ENCODE results near the gene UPK2. TPM values are rescaled to one million over a fixed set of nuclear protein-coding genes. Genes with fewer than 3 reads are reported as not detected.

Gene UPK2
- total and polyA plus RNA-seq, 2 of the 13 experiments (the other 11 are each of a cell fraction or from before 2014, with no cell fraction given), result not detected

GRCh38 chr11:118910309-118911112 lies 45.6 kb upstream of the UPK2 start (continued):
- TF ChIP-seq ELF4 (CRISPR knock-in tag; IDR thresholded peaks at IDR 0.05; ENCODE audit: borderline replicate concordance) (no peak), SP140L (CRISPR knock-in tag; IDR thresholded peaks at IDR 0.05; ENCODE audit: borderline replicate concordance) (no peak), ELF1 (CRISPR knock-in tag; IDR thresholded peaks at IDR 0.05) (no peak), ZNF570 (CRISPR knock-in tag; IDR thresholded peaks at IDR 0.05; ENCODE audit: borderline replicate concordance) (no peak), ZNF577 (CRISPR knock-in tag; IDR thresholded peaks at IDR 0.05; ENCODE audit: borderline replicate concordance, low read depth) (no peak), SP2 (CRISPR knock-in tag; IDR thresholded peaks at IDR 0.05) (no peak), ZNF224 (CRISPR knock-in tag; IDR thresholded peaks at IDR 0.05) (no peak), FOSL2 (CRISPR knock-in tag; IDR thresholded peaks at IDR 0.05) (peak; percentile 5; the same call in 1 of the 2 replicates), RBM39 (IDR thresholded peaks at IDR 0.05; ENCODE audit: low read depth, low read length, poor library complexity, severe bottlenecking) (no peak), ISX (CRISPR knock-in tag; conservative IDR thresholded peaks at IDR 0.05) (no peak), HES4 (CRISPR knock-in tag; IDR thresholded peaks at IDR 0.05; ENCODE audit: borderline replicate concordance) (no peak), YEATS2 (CRISPR knock-in tag; IDR thresholded peaks at IDR 0.05; ENCODE audit: borderline replicate concordance) (no peak), POLR2AphosphoS5 (IDR thresholded peaks at IDR 0.05; ENCODE audit: low read depth, low read length) (peak; percentile 37; the same call in 1 of the 2 replicates)
- TF ChIP-seq, protein P1, sequence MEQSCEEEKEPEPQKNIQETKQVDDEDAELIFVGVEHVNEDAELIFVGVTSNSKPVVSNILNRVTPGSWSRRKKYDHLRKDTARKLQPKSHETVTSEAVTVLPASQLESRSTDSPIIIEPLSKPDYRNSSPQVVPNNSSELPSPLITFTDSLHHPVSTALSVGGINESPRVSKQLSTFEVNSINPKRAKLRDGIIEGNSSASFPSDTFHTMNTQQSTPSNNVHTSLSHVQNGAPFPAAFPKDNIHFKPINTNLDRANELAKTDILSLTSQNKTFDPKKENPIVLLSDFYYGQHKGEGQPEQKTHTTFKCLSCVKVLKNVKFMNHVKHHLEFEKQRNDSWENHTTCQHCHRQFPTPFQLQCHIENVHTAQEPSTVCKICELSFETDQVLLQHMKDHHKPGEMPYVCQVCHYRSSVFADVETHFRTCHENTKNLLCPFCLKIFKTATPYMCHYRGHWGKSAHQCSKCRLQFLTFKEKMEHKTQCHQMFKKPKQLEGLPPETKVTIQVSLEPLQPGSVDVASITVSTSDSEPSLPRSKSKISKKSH (CRISPR knock-in tag; IDR thresholded peaks at IDR 0.05; ENCODE audit: borderline replicate concordance), result no peak
- TF ChIP-seq, protein P2, sequence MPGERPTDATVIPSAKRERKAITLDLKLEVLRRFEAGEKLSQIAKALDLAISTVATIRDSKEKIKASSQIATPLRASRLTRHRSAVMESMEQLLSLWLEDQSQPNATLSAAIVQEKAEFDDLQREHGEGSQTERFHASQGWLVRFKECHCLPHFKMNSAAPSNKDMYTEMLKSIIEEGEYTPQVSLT (CRISPR knock-in tag; IDR thresholded peaks at IDR 0.05; ENCODE audit: borderline replicate concordance, low read depth), result no peak
- TF ChIP-seq, protein P3, sequence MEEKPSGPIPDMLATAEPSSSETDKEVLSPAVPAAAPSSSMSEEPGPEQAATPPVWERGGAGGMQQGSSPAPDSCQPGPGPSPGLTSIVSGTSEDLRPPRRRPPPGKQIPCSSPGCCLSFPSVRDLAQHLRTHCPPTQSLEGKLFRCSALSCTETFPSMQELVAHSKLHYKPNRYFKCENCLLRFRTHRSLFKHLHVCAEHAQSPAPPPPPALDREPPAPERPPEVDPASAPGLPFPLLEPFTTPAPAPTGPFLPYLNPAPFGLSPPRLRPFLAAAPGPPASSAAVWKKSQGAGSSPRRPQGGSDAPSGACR (CRISPR knock-in tag; IDR thresholded peaks at IDR 0.05), result no peak
- TF ChIP-seq, protein P4, sequence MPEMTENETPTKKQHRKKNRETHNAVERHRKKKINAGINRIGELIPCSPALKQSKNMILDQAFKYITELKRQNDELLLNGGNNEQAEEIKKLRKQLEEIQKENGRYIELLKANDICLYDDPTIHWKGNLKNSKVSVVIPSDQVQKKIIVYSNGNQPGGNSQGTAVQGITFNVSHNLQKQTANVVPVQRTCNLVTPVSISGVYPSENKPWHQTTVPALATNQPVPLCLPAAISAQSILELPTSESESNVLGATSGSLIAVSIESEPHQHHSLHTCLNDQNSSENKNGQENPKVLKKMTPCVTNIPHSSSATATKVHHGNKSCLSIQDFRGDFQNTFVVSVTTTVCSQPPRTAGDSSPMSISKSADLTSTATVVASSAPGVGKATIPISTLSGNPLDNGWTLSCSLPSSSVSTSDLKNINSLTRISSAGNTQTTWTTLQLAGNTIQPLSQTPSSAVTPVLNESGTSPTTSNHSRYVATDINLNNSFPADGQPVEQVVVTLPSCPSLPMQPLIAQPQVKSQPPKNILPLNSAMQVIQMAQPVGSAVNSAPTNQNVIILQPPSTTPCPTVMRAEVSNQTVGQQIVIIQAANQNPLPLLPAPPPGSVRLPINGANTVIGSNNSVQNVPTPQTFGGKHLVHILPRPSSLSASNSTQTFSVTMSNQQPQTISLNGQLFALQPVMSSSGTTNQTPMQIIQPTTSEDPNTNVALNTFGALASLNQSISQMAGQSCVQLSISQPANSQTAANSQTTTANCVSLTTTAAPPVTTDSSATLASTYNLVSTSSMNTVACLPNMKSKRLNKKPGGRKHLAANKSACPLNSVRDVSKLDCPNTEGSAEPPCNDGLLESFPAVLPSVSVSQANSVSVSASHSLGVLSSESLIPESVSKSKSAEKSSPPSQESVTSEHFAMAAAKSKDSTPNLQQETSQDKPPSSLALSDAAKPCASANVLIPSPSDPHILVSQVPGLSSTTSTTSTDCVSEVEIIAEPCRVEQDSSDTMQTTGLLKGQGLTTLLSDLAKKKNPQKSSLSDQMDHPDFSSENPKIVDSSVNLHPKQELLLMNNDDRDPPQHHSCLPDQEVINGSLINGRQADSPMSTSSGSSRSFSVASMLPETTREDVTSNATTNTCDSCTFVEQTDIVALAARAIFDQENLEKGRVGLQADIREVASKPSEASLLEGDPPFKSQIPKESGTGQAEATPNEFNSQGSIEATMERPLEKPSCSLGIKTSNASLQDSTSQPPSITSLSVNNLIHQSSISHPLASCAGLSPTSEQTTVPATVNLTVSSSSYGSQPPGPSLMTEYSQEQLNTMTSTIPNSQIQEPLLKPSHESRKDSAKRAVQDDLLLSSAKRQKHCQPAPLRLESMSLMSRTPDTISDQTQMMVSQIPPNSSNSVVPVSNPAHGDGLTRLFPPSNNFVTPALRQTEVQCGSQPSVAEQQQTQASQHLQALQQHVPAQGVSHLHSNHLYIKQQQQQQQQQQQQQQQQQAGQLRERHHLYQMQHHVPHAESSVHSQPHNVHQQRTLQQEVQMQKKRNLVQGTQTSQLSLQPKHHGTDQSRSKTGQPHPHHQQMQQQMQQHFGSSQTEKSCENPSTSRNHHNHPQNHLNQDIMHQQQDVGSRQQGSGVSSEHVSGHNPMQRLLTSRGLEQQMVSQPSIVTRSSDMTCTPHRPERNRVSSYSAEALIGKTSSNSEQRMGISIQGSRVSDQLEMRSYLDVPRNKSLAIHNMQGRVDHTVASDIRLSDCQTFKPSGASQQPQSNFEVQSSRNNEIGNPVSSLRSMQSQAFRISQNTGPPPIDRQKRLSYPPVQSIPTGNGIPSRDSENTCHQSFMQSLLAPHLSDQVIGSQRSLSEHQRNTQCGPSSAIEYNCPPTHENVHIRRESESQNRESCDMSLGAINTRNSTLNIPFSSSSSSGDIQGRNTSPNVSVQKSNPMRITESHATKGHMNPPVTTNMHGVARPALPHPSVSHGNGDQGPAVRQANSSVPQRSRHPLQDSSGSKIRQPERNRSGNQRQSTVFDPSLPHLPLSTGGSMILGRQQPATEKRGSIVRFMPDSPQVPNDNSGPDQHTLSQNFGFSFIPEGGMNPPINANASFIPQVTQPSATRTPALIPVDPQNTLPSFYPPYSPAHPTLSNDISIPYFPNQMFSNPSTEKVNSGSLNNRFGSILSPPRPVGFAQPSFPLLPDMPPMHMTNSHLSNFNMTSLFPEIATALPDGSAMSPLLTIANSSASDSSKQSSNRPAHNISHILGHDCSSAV (CRISPR knock-in tag; IDR thresholded peaks at IDR 0.05; ENCODE audit: borderline replicate concordance), result no peak

Measured in HepG2 (cell line).